Measurements from ENCODE around the gene TMCC1. TPM values are rescaled to one million over a fixed set of nuclear protein-coding genes. Genes with fewer than 3 reads are reported as not detected.

The TMCC1 gene
- total RNA-seq, 1 donor: 11.2 TPM

- peak overlapping the region; percentile 47 for H3K4me3 ChIP-seq (ENCODE audit: low read depth, low read length)
- peak; percentile 86 for DNase-seq (ENCODE audit: low read depth)
- TF ChIP-seq CTCF (IDR thresholded peaks at IDR 0.05; ENCODE audit: insufficient read depth, low read depth, low read length): no peak
Measured at GRCh38 chr3:129936757-129937156, 43.2 kb upstream of the TMCC1 start.

- H3K4me3 ChIP-seq (ENCODE audit: low read depth, low read length): peak overlapping the region; percentile 24
- peak; percentile 86 for TF ChIP-seq CTCF (IDR thresholded peaks at IDR 0.05; ENCODE audit: insufficient read depth, low read depth, low read length)
Measured at GRCh38 chr3:129934234-129935123, 41.0 kb upstream of the TMCC1 start.

GRCh38 chr3:129933471-129933870 lies 40.0 kb upstream of the TMCC1 start:
- TF ChIP-seq CTCF (IDR thresholded peaks at IDR 0.05; ENCODE audit: insufficient read depth, low read depth, low read length): no peak
- DNase-seq (ENCODE audit: low read depth): no peak
- H3K4me3 ChIP-seq (ENCODE audit: low read depth, low read length): no peak overlapping the region

More at GRCh38 chr3:129934234-129935123, 41.0 kb upstream of the TMCC1 start:
- peak; percentile 31 for DNase-seq (ENCODE audit: low read depth)

GRCh38 chr3:129929383-129929782 lies 35.9 kb upstream of the TMCC1 start:
- no peak for DNase-seq (ENCODE audit: low read depth)
- TF ChIP-seq CTCF (IDR thresholded peaks at IDR 0.05; ENCODE audit: insufficient read depth, low read depth, low read length): no peak

GRCh38 chr3:129927072-129927471 lies 33.6 kb upstream of the TMCC1 start:
- DNase-seq (ENCODE audit: low read depth): no peak
- TF ChIP-seq CTCF (IDR thresholded peaks at IDR 0.05; ENCODE audit: insufficient read depth, low read depth, low read length): no peak
- H3K4me3 ChIP-seq (ENCODE audit: low read depth, low read length): no peak overlapping the region

More at GRCh38 chr3:129929383-129929782, 35.9 kb upstream of the TMCC1 start:
- H3K4me3 ChIP-seq (ENCODE audit: low read depth, low read length): no peak overlapping the region

- H3K4me3 ChIP-seq (ENCODE audit: low read depth, low read length): no peak overlapping the region
- no peak for DNase-seq (ENCODE audit: low read depth)
- TF ChIP-seq CTCF (IDR thresholded peaks at IDR 0.05; ENCODE audit: insufficient read depth, low read depth, low read length): no peak
Measured at GRCh38 chr3:129919806-129920205, 26.3 kb upstream of the TMCC1 start.
